Cardiac fibroblast (primary cell): Measurements from ENCODE around the gene NOTCH1.

Source experiments
- DNase-seq, 2 donors: peaks; one replicate each; pipeline versions ENCODE4 v3.0.0 to v3.0.0-alpha.2; 2010; ENCODE audit warnings: low read depth in 2 of 2
- H3K4me3 ChIP-seq, 2 donors: replicated peaks in 1 of 2; 1 replicate in 1 of 2; 2 replicates in 1 of 2; pipeline ENCODE4 v1.5.1; 2011; ENCODE audit warnings: low read depth in 2 of 2, low read length in 2 of 2, mild to moderate bottlenecking in 2 of 2, moderate library complexity in 1 of 2
- TF ChIP-seq, protein P1 (sequence below): IDR thresholded peaks from one replicate; pipeline ENCODE4 v1.5.1; 2011; ENCODE audit warnings: low read depth, mild to moderate bottlenecking, low read length, inconsistent platforms

The NOTCH1 gene

DNA sequence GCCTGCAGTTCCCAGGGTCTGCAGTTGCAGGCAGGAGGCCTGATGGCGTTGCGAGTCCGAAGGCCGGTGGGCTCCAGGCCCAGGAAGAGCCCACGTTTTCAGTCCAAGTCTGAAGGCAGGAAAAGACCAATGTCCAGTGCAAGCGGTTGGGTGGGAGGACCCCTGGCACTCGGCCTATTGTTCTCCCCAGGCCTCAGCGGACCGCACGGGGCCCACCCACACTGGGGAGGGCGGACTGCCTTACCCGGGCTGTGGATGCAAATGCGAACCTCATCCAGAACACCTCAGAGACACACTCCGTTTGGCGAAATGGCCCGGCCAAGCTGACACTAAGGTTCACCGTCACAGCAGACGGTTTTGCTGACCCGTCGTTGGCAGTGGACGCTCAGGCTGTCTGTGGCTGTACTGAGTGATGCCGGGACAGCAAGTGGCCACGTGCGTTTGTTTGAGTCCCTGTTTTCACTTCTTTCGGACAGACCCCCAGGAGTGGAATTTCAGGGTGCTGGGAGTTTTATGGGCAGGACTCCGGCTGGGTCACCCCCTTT, 52.8 kb downstream of the NOTCH1 start:
- no peak overlapping the region for H3K4me3 ChIP-seq
- TF ChIP-seq, protein P1, sequence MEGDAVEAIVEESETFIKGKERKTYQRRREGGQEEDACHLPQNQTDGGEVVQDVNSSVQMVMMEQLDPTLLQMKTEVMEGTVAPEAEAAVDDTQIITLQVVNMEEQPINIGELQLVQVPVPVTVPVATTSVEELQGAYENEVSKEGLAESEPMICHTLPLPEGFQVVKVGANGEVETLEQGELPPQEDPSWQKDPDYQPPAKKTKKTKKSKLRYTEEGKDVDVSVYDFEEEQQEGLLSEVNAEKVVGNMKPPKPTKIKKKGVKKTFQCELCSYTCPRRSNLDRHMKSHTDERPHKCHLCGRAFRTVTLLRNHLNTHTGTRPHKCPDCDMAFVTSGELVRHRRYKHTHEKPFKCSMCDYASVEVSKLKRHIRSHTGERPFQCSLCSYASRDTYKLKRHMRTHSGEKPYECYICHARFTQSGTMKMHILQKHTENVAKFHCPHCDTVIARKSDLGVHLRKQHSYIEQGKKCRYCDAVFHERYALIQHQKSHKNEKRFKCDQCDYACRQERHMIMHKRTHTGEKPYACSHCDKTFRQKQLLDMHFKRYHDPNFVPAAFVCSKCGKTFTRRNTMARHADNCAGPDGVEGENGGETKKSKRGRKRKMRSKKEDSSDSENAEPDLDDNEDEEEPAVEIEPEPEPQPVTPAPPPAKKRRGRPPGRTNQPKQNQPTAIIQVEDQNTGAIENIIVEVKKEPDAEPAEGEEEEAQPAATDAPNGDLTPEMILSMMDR: no peak
- DNase-seq: no peak

DNA sequence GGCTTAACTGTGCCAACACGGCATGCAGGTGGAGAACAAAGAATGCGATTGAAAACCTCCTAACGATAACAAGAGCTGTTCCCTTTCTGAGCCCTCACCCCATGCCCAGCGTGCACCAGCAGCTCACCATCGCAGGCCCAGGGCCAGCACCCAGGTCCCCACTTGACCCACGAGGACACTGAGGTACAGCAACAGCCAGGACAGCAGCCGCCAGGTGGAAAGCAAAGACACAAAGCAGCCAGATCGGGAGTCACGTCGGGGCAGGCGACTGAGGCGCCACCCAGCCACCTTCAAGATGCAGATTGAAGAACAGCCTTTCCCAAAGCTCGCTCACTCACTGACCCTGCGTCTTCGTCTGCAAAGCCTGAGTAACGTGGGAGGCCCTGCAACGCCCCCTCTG, 56.1 kb downstream of the NOTCH1 start:
- TF ChIP-seq, protein P1: no peak

DNA sequence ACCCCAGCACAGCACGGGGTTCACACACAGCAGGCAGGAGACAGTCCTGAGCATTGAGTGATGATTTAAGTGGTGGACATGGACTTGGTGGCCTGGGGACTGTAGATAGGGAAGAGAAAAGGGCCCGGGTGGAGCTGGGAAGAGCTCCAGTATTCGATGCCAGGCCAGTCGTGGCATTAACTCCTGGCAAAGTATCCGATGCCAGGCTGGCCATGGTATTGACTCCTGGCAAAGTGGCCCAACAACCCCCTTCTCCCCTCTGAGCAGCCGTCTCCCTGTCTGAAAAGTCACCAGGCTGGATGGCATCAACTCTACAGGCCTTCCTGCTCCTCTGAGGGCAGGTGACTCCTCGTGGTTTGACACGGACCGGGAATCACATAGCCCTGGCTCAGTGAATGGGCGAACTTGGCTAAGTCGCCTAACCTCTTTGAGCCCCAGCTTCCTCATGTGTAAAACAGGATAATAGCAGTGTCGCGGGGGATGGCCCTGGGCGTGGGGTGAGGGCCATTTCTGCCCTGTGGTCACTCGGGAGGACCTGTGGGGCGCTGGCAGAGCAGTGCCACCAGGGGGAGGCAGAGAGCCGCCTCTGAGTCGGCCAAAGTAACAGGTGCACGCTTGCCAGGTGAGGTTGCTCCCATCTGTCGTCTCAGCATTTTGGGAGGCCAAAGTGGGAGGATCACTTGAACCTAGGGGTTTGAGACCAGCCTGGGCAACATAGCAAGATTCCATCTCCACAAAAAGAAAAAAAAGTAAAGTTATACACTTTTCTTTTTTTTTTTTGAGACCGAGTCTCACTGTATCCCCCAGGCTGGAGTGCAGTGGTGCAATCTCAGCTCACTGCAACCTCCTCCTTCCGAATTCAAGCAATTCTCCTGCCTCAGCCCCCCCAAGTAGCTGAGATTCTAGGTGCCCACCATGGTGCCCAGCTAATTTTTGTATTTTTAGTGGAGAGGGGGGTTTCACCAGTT, 57.3 kb downstream of the NOTCH1 start:
- TF ChIP-seq, protein P1: peak; percentile 95

More for the DNA sequence above, 56.1 kb downstream of the NOTCH1 start:
- DNase-seq: no peak
- H3K4me3 ChIP-seq: no peak overlapping the region

DNA sequence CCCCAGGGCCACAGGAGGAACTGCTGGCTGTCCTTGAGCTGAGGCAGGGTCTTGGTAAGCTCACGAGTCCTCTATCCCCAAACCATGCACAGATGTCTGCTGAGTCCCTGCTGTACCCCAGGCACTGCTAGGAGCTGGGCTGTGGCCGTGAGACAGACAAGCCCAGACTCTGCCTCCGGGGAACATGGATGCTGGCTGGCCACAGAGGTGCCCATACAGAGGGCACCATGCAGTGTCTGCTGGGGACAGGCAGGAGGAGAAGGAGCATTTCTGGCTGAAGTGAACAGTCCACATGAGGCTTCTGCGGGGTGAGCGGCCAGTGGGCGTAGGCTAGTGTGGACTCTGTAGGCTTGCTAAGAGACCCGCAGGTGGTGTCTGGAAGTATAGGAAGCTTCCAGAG, 58.2 kb downstream of the NOTCH1 start:
- H3K4me3 ChIP-seq: no peak overlapping the region
- no peak for DNase-seq
- TF ChIP-seq, protein P1: no peak

More for the DNA sequence above, 57.3 kb downstream of the NOTCH1 start:
- no peak overlapping the region for H3K4me3 ChIP-seq
- peak; percentile 46 to 55 for DNase-seq

DNA sequence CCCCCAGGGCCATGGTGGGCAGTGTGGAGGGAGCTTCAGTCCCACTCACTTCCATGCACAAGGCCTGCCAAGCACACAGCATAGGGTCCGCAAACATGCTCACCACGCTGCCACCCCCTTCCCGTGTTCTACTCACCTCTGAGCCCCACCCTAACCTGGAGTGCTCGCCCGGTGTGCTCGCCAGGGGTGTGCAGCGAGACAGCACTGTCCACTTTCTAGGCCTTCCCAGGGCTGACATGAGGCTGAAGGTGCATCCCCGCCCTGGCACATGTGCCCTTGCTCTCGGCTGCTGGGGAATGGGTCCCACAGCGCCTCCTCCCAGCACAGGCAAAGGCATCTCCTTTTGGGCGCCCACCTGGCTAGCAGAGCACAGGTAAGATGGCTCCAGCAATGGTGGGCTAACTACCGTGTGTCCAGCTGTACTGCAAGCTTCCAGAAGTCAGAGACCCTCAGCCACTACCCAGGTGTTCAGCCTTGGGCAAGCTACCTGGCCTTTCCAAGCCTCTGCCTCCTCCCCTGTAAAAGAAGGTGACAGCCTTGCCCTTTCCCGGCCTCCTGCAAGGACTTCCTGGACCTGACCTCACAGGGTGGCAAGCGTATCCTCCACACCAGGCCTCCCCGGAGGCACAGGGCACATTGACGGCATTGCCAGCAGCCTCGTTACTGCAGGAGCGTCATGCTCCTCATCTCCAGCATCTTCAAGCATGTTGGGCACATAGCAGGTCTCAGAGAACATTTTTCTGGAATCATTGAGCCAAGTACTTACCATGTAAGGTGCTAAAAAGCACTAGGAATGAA, 58.8 kb downstream of the NOTCH1 start:
- TF ChIP-seq, protein P1: no peak
- no peak for DNase-seq
- H3K4me3 ChIP-seq: no peak overlapping the region

DNA sequence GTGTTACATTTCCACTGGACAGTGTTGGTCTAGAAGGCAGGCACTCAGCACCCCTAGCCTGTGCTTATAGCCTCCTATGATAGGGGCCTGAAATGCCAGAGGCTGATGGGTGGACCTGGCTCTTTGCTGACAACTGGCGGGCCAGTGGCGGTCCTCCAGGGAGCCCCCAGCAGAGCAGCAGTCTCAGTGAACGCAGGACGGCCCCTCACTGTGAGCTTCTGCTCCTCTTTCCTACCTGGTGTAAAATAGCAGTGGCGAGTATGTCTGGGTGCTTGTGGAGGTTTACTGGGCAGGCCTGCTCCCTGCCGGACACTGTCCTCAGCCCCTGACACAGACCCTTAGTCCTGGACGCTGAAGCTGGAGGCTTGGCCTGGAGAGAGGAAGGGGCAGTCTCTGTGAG, 59.7 kb downstream of the NOTCH1 start:
- TF ChIP-seq, protein P1: no peak
- H3K4me3 ChIP-seq: no peak overlapping the region
- DNase-seq: no peak
